Adrenal gland (tissue), 12 donors: Measurements from ENCODE around the gene TUBB2B. TPM values are rescaled to one million over a fixed set of nuclear protein-coding genes. Genes with fewer than 3 reads are reported as not detected.

Experiments
- DNase-seq, 7 donors: peaks; one replicate each; pipeline ENCODE4 v3.0.0-alpha.2; 2019 to 2020
- H3K27ac ChIP-seq, 5 donors: fragments of 200-600 bp; sonication (generic) in 4 of 5; 1 replicate in 3 of 5; 2 replicates in 2 of 5; pipeline versions ENCODE4 v1.5.1 to v1.8.0; 2016 to 2020; ENCODE audit warnings: mild to moderate bottlenecking in 1 of 5
- H3K27me3 ChIP-seq: fragments of 200-600 bp; 2 replicates; pipeline ENCODE4 v1.8.0; 2021
- H3K36me3 ChIP-seq, 2 donors: fragments of 200-600 bp; replicated peaks in 1 of 2; 1 replicate in 1 of 2; 2 replicates in 1 of 2; pipeline versions ENCODE4 v1.5.1 to v1.8.0; 2018 to 2022
- H3K4me1 ChIP-seq, 2 donors: fragments of 200-600 bp; replicated peaks in 1 of 2; 1 replicate in 1 of 2; 2 replicates in 1 of 2; pipeline versions ENCODE4 v1.5.1 to v1.8.0; 2018 to 2021
- H3K4me3 ChIP-seq, 4 donors: fragments of 200-600 bp; sonication (generic) in 3 of 4; one replicate each; pipeline ENCODE4 v1.5.1; 2016 to 2018
- H3K9me3 ChIP-seq, 3 donors: fragments of 200-600 bp; sonication (generic) in 1 of 3; replicated peaks in 1 of 3; 1 replicate in 2 of 3; 2 replicates in 1 of 3; pipeline versions ENCODE4 v1.5.1 to v1.8.0; 2016 to 2021
- CTCF ChIP-seq, 6 experiments: fragments of 450-650 bp in 4 of 6; fragments of 200-600 bp in 2 of 6; sonication (generic) in 1 of 6; IDR thresholded peaks; 1 replicate in 5 of 6; 2 replicates in 1 of 6; pipeline versions ENCODE4 v1.5.1 to v1.8.0; 2016 to 2021; ENCODE audit warnings: antibody characterized with exemption in 6 of 6, mild to moderate bottlenecking in 2 of 6, moderate library complexity in 1 of 6
- POLR2A ChIP-seq, 2 donors: fragments of 450-650 bp; IDR thresholded peaks; one replicate each; pipeline ENCODE4 v1.6.1; 2017; ENCODE audit warnings: antibody characterized with exemption in 2 of 2, mild to moderate bottlenecking in 2 of 2, moderate library complexity in 1 of 2
- WGBS, 4 donors: extraction: QIAGEN DNeasy Blood & Tissue Kit in 2 of 4; methylation state at CpG; one replicate each; pipeline versions ENCODE4 v1.1.5 to v1.1.7; 2013 to 2017; 5-methylcytosine and 5-hydroxymethylcytosine counted together
- intact Hi-C, 2 donors: fragments of 100-400 bp; cut with DNase I; formaldehyde crosslinking; loops; one replicate each; pipeline versions ENCODE4 v1.14.1 to v1.15.0; 2022 to 2023
- polyA plus RNA-seq, 3 donors: library from polyadenylated mRNA; stranded (reverse); fragments of 200-250 nt in 2 of 3; fragments of 350-450 nt in 1 of 3; fragmentation: Illumina TruSeq in 1 of 3; extraction: RNeasy Lipid Tissue Mini Kit (QIAGEN cat#74804) in 1 of 3; gene quantifications; one replicate each; pipeline ENCODE4 v1.2.3, GENCODE V29; 2013 to 2014
- total RNA-seq, 9 donors: library from RNA; depleted of rRNA in 4 of 9; stranded (reverse); fragments of >200 nt in 4 of 9; fragments of 120-200 nt in 1 of 9; fragmentation: NEBNext Ultra II Directional in 1 of 9; extraction: Animal tissue kit (Norgen Biotek cat#: 25700) in 1 of 9; gene quantifications; one replicate each; pipeline versions ENCODE4 v1.1.0 to v1.2.4, GENCODE V29; 2013 to 2023
- donor health status: healthy with polysubstance abuse.
- donor health status: Bipolar disorder and iron deficiency.
- donor health status: DM: yes; HTN: yes; CAD: no.
- donor health status: DM: no; HTN: no; CAD: no.
- donor health status: DM: no; HTN: no; CAD: no.
- donor health status: DM: yes; HTN: yes; CAD: no.

TUBB2B gene
- total and polyA plus RNA-seq, 12 donors: 0.98 to 37.3 (median 2.1) TPM; not detected in 1

DNA sequence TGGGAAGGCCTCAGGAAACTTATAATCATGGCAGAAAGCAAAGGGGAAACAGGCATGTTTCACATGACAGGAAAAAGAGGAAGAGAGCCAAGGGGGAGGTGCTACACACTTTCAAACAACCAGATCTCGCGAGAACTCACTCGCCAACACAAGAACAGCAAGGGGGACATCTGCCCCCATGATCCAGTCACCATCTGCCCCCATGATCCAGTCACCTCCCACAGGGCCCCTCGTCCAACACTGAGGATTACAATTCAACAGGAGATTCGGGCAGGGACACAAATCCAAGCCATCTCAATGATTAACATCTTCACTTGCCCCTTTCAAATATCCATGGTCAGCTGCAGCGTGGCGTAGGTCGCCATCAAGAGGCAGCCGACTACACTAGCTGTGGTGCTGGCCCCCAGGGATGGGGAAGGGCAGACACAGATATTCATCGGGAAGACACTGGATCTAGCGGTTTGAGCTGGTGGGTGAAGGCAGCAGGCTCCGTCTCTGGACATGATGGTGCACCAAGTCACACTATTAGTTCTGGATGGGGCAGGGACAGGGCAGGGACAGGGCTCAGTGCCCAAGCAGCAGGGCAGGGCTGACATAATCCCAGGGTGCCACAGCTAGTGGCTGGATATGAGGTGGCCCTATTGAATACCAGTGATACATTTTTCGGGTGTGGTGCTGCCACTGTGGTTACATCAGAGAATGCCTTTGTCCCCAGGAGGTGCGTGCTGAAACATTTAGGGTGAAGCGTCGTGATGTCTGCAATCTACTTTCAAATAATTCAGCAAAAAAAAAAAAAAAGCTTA lies 31.6 kb downstream of the TUBB2B start:
- Histone ChIP-seq H3K4me1 (no peaks in the 10 kb centered on the region), H3K4me3 (no peak overlapping the region), H3K27ac (no peak overlapping the region), H3K36me3 (no peaks in the 10 kb centered on the region), H3K9me3 (no peaks in the 10 kb centered on the region), H3K27me3 (no peaks in the 10 kb centered on the region)
- intact Hi-C loops: no loop called here
- TF ChIP-seq CTCF (IDR thresholded peaks at IDR 0.05): no peak
- no peak for TF ChIP-seq POLR2A (IDR thresholded peaks at IDR 0.05)
- WGBS, 4 donors: 81 to 83% (median 81%) methylated on average over 16 of the region's 16 CpGs
- DNase-seq: no peak

DNA sequence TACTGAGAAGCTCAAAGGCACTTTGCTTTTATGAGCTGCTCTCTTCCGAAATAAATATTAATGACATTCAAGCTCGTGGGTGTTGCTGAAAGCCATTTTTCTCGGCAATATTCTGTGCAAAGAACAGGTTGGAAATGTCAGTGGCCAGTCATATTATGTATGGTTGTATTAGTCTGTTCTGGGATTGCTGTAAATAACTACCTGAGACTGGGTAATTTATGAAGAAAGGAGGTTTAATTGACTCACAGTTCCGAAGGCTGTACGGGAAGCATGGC lies 32.1 kb downstream of the TUBB2B start:
- no peaks in the 10 kb centered on the region for H3K4me1 ChIP-seq

GRCh38 chr6:3194535-3195419 lies 32.7 kb downstream of the TUBB2B start:
- DNase-seq: peak in 2 of 7 donors; percentile 12 to 66
- Histone ChIP-seq H3K27ac (peak overlapping the region in 2 of 5 donors; percentile 10 to 17), H3K4me1 (no peaks in the 10 kb centered on the region), H3K9me3 (no peaks in the 10 kb centered on the region), H3K27me3 (no peaks in the 10 kb centered on the region), H3K4me3 (no peak overlapping the region), H3K36me3 (no peaks in the 10 kb centered on the region)
- TF ChIP-seq POLR2A (IDR thresholded peaks at IDR 0.05) (no peak), CTCF (IDR thresholded peaks at IDR 0.05) (no peak)
- intact Hi-C loops: no loop called here
- WGBS, 4 donors: 63 to 71% (median 66%) methylated on average over 19 of the region's 19 CpGs

More for the DNA sequence above, 32.1 kb downstream of the TUBB2B start:
- H3K27ac ChIP-seq: no peak overlapping the region
- intact Hi-C loops: no loop called here
- no peaks in the 10 kb centered on the region for H3K36me3 ChIP-seq
- no peak for TF ChIP-seq POLR2A (IDR thresholded peaks at IDR 0.05)
- no peak for TF ChIP-seq CTCF (IDR thresholded peaks at IDR 0.05)
- DNase-seq: no peak
- no peaks in the 10 kb centered on the region for H3K27me3 ChIP-seq
- H3K9me3 ChIP-seq: no peaks in the 10 kb centered on the region
- WGBS, 4 donors: 63 to 73% (median 66%) methylated on average over 5 of the region's 5 CpGs
- no peak overlapping the region for H3K4me3 ChIP-seq

DNA sequence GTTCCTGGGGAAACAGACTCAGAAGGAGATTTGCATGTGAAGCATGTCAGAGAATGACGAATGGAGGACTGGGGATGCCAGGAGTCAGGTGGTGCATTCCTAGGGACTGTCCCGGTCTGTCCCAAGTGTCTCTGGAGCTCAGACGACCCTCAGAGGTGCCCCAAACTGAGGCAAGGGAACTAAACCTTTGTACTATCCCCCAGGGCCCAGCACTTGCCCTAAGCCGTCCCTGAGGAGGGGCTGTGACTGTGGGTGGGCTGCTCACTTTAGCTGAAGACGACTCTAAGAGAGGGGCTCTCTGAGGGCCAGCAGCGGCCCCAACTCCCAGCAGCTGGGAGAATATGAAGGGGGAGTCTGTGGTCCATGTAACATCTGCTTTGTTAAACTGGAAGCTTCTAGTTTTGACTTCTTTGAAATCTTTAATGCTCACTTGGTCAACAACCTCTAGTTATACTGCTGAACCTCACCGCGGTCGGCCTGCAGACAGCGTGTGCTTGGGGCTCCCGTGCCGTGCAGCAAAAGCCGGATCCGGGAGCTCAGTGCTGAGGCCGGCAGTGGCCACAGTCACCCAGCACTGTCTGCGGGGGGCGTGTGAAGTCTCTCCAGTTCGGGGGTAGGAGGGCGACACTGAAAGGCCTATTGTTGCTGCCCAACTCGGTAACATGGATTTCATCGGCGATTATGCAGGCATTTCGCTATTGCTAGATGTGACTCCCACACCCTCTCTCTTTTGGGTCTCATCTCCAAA lies 34.2 kb downstream of the TUBB2B start:
- no peaks in the 10 kb centered on the region for H3K9me3 ChIP-seq
- 78 to 85% (median 84%) methylated on average over 10 to 23 of the region's 23 CpGs for WGBS, 4 donors
- intact Hi-C loops: no loop called here
- no peaks in the 10 kb centered on the region for H3K4me1 ChIP-seq
- H3K27ac ChIP-seq: no peak overlapping the region
- H3K4me3 ChIP-seq: no peak overlapping the region
- TF ChIP-seq POLR2A (IDR thresholded peaks at IDR 0.05) (no peak), CTCF (IDR thresholded peaks at IDR 0.05) (no peak)
- H3K27me3 ChIP-seq: no peaks in the 10 kb centered on the region
- no peaks in the 10 kb centered on the region for H3K36me3 ChIP-seq
- no peak for DNase-seq
